Measurements from ENCODE around the gene IL17RB.

- no peak for TF ChIP-seq CTCF (IDR thresholded peaks at IDR 0.05)
- TF ChIP-seq POLR2A (IDR thresholded peaks at IDR 0.05), result no peak
These were observed 26.3 kb upstream of the IL17RB start for GRCh38 chr3:53820084-53820483.

All from tibial nerve (tissue), 3 donors.